Panc1 (cell line): ENCODE measurements around the gene FARP1.

Source experiments
- POLR2AphosphoS5 ChIP-seq: IDR thresholded peaks from 2 replicates; pipeline ENCODE4 v1.6.1; 2012; ENCODE audit warnings: mild to moderate bottlenecking, low read depth, low read length, moderate library complexity
- REST ChIP-seq, 2 experiments: IDR thresholded peaks; 2 replicates each; pipeline ENCODE4 v1.6.1; 2011 to 2012; ENCODE audit warnings: low read depth in 2 of 2, control low read depth in 1 of 2, low read length in 1 of 2, mild to moderate bottlenecking in 1 of 2, moderate library complexity in 1 of 2; ENCODE audit not compliant: insufficient read depth in 1 of 2
- TF ChIP-seq, protein P1 (sequence below): fragments of 450-650 bp; IDR thresholded peaks from 2 replicates; pipeline ENCODE4 v1.5.1; 2017; ENCODE audit warnings: mild to moderate bottlenecking

GRCh38 chr13:98100481-98100880 is 42.4 kb upstream of the FARP1 start:
- no peak for TF ChIP-seq REST (IDR thresholded peaks at IDR 0.05; ENCODE audit: insufficient read depth in 1 of 2, low read depth in 2 of 2, low read length in 1 of 2)
- TF ChIP-seq, protein P1, sequence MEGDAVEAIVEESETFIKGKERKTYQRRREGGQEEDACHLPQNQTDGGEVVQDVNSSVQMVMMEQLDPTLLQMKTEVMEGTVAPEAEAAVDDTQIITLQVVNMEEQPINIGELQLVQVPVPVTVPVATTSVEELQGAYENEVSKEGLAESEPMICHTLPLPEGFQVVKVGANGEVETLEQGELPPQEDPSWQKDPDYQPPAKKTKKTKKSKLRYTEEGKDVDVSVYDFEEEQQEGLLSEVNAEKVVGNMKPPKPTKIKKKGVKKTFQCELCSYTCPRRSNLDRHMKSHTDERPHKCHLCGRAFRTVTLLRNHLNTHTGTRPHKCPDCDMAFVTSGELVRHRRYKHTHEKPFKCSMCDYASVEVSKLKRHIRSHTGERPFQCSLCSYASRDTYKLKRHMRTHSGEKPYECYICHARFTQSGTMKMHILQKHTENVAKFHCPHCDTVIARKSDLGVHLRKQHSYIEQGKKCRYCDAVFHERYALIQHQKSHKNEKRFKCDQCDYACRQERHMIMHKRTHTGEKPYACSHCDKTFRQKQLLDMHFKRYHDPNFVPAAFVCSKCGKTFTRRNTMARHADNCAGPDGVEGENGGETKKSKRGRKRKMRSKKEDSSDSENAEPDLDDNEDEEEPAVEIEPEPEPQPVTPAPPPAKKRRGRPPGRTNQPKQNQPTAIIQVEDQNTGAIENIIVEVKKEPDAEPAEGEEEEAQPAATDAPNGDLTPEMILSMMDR: no peak
- TF ChIP-seq POLR2AphosphoS5: no peak
